DOHH2 (cell line): ENCODE data around the gene ACTN4.

ENCODE experiments used
- CTCF ChIP-seq: fragments of 200-600 bp; sonication (generic); IDR thresholded peaks from one replicate; pipeline ENCODE4 v1.5.1; 2014; ENCODE audit warnings: antibody characterized with exemption, mild to moderate bottlenecking, low read depth, low read length; ENCODE audit not compliant: poor library complexity, severe bottlenecking
- EZH2phosphoT487 ChIP-seq: fragments of 200-600 bp; sonication (generic); IDR thresholded peaks from 2 replicates; pipeline ENCODE4 v1.6.1; 2017; ENCODE audit warnings: borderline replicate concordance, mild to moderate bottlenecking, antibody characterized with exemption, low read length, moderate library complexity, mixed read lengths

GRCh38 chr19:38696729-38697055 is 49.2 kb downstream of the ACTN4 start:
- TF ChIP-seq CTCF (no peak), EZH2phosphoT487 (no peak)
